HepG2 (cell line): ENCODE data around the gene FNDC3B. TPM values are rescaled to one million over a fixed set of nuclear protein-coding genes. Genes with fewer than 3 reads are reported as not detected.

Source experiments
- ATAC-seq: fragments of 200-7000 bp; cut with Tn5 transposase; 3 replicates; pipeline ENCODE4 v1.9.1; 2020; ENCODE audit warnings: mild to moderate bottlenecking, moderate library complexity
- BruUV-seq: library from RNA; stranded (reverse); fragments of 400-500 nt; replicated peaks from 2 replicates; lab custom pipeline; 2021; lab: Mats Ljungman, UMichigan
- CTCF ChIA-PET: fragments of 300-600 bp; formaldehyde crosslinking; extraction: SDS; loops from one replicate; lab custom pipeline; 2021; ENCODE audit warnings: low total read pairs, inconsistent platforms, low intra/inter-chr PET ratio; lab: Yijun Ruan, JAX
- POLR2A ChIA-PET: fragments of 350-600 bp; sonication (Branson Sonifier 250); formaldehyde crosslinking; loops from one replicate; lab custom pipeline; 2020; ENCODE audit warnings: antibody characterized with exemption, inconsistent platforms; lab: Yijun Ruan, JAX
- DNase-seq: peaks from one replicate; pipeline ENCODE4 v3.0.0-alpha.2; 2015; ENCODE audit warnings: low spot score
- FAIRE-seq: peaks from 3 replicates; lab custom pipeline; 2011; peaks lifted over from hg19 to GRCh38; lab: Jason Lieb, UNC
- H2AFZ ChIP-seq: one replicate; pipeline ENCODE4 v1.6.1; 2011; ENCODE audit warnings: low read length, inconsistent platforms
- H3K27ac ChIP-seq: fragments of 300-600 bp; 3 replicates; pipeline ENCODE4 v1.8.0; 2011; ENCODE audit warnings: mixed run types, mild to moderate bottlenecking, mixed read lengths, low read length, inconsistent platforms; ENCODE audit not compliant: insufficient read depth; ENCODE audit errors: extremely low read length
- H3K27me3 ChIP-seq, 2 experiments: fragments of 200-600 bp in 1 of 2; 2 replicates in 1 of 2; 3 replicates in 1 of 2; pipeline versions ENCODE4 v1.6.0 to v1.8.0; 2011; ENCODE audit warnings: low read length in 2 of 2, mild to moderate bottlenecking in 2 of 2, moderate library complexity in 2 of 2, inconsistent platforms in 1 of 2; ENCODE audit not compliant: insufficient read depth in 2 of 2, control insufficient read depth in 1 of 2
- H3K36me3 ChIP-seq, 2 experiments: fragments of 200-600 bp in 1 of 2; replicated peaks in 1 of 2; 2 replicates in 1 of 2; 3 replicates in 1 of 2; pipeline versions ENCODE4 v1.5.1 to v1.8.0; 2011; ENCODE audit warnings: low read length in 2 of 2, inconsistent platforms in 1 of 2; ENCODE audit not compliant: insufficient read depth in 2 of 2, control insufficient read depth in 1 of 2
- H3K4me1 ChIP-seq: 2 replicates; pipeline ENCODE4 v1.5.1; 2012; ENCODE audit warnings: low read length, inconsistent platforms; ENCODE audit not compliant: insufficient read depth
- H3K4me2 ChIP-seq: 2 replicates; pipeline ENCODE4 v1.6.0; 2011; ENCODE audit warnings: low read depth, low read length, inconsistent platforms
- H3K4me3 ChIP-seq, 3 experiments: fragments of 200-600 bp in 1 of 3; sonication (generic), shearing (Covaris generic) in 1 of 3; replicated peaks in 1 of 3; 2 replicates each; pipeline ENCODE4 v1.5.1; 2011 to 2016; ENCODE audit warnings: low read length in 3 of 3, inconsistent platforms in 2 of 3, low read depth in 2 of 3, mild to moderate bottlenecking in 2 of 3, control low read depth in 1 of 3, mixed read lengths in 1 of 3; ENCODE audit not compliant: insufficient read depth in 1 of 3
- H3K79me2 ChIP-seq: one replicate; pipeline ENCODE4 v1.6.1; 2011; ENCODE audit warnings: low read length, inconsistent platforms; ENCODE audit not compliant: insufficient read depth
- H3K9ac ChIP-seq: 2 replicates; pipeline ENCODE4 v1.6.0; 2011; ENCODE audit warnings: mild to moderate bottlenecking, low read depth, low read length, inconsistent platforms; ENCODE audit not compliant: insufficient read depth
- H3K9me3 ChIP-seq: 2 replicates; pipeline ENCODE4 v1.5.1; 2012; ENCODE audit warnings: mild to moderate bottlenecking, low read length
- H4K20me1 ChIP-seq: 2 replicates; pipeline ENCODE4 v1.6.0; 2011; ENCODE audit warnings: inconsistent platforms, mild to moderate bottlenecking, low read length, moderate library complexity; ENCODE audit not compliant: insufficient read depth
- AGO2 ChIP-seq: fragments of 200-400 bp; formaldehyde crosslinking; optimal IDR thresholded peaks from 2 replicates; pipeline ENCODE3; 2017; ENCODE audit warnings: mild to moderate bottlenecking, low read depth, low read length, moderate library complexity
- ATRX ChIP-seq: sonication (generic); formaldehyde crosslinking; IDR thresholded peaks from 2 replicates; pipeline ENCODE4 v1.4.0; 2020; ENCODE audit warnings: missing genetic modification reagents, borderline replicate concordance
- CEBPB ChIP-seq: IDR thresholded peaks from 2 replicates; pipeline ENCODE4 v1.6.1; 2011; ENCODE audit warnings: low read depth, low read length, improper control_type of control experiment, borderline replicate concordance
- GPBP1L1 ChIP-seq: sonication (generic); formaldehyde crosslinking; IDR thresholded peaks from 2 replicates; pipeline ENCODE4 v1.5.0; 2020; ENCODE audit warnings: mild to moderate bottlenecking, missing genetic modification reagents
- HOXD1 ChIP-seq: sonication (generic); formaldehyde crosslinking; IDR thresholded peaks from 2 replicates; pipeline ENCODE4 v1.5.0; 2020; ENCODE audit warnings: missing genetic modification reagents
- KLF11 ChIP-seq: IDR thresholded peaks from 2 replicates; pipeline ENCODE4 v1.6.1; 2016; ENCODE audit warnings: missing compliant biosample characterization
- MAF1 ChIP-seq: sonication (generic); formaldehyde crosslinking; IDR thresholded peaks from 2 replicates; pipeline ENCODE4 v1.5.0; 2020; ENCODE audit warnings: missing genetic modification reagents, borderline replicate concordance
- MATR3 ChIP-seq: sonication (generic); formaldehyde crosslinking; IDR thresholded peaks from 2 replicates; pipeline ENCODE4 v1.4.0; 2020; ENCODE audit warnings: missing genetic modification reagents
- SMARCE1 ChIP-seq: fragments of 450-650 bp; IDR thresholded peaks from 2 replicates; pipeline ENCODE4 v1.6.1; 2017; ENCODE audit warnings: borderline replicate concordance
- TEAD3 ChIP-seq: optimal IDR thresholded peaks from 2 replicates; pipeline ENCODE3; 2016; ENCODE audit warnings: borderline replicate concordance
- YEATS2 ChIP-seq: sonication (generic); formaldehyde crosslinking; IDR thresholded peaks from 2 replicates; pipeline ENCODE4 v1.4.0; 2020; ENCODE audit warnings: missing genetic modification reagents, borderline replicate concordance
- ZBTB21 ChIP-seq: sonication (generic); formaldehyde crosslinking; IDR thresholded peaks from 2 replicates; pipeline ENCODE4 v1.4.0; 2020; ENCODE audit warnings: missing genetic modification reagents
- ZBTB26 ChIP-seq: IDR thresholded peaks from 2 replicates; pipeline ENCODE4 v1.6.1; 2016; ENCODE audit warnings: missing compliant biosample characterization, missing genetic modification reagents, borderline replicate concordance
- ZBTB42 ChIP-seq: sonication (generic); formaldehyde crosslinking; IDR thresholded peaks from 2 replicates; pipeline ENCODE4 v1.5.0; 2020; ENCODE audit warnings: mild to moderate bottlenecking, missing genetic modification reagents
- ZNF121 ChIP-seq: sonication (generic); formaldehyde crosslinking; IDR thresholded peaks from 2 replicates; pipeline ENCODE4 v1.5.0; 2020; ENCODE audit warnings: mild to moderate bottlenecking, missing genetic modification reagents
- ZNF558 ChIP-seq: sonication (generic); formaldehyde crosslinking; IDR thresholded peaks from 2 replicates; pipeline ENCODE4 v1.9.0; 2022; ENCODE audit warnings: mild to moderate bottlenecking, missing genetic modification reagents, borderline replicate concordance
- WGBS: methylation state at CpG from one replicate; pipeline ENCODE4 v1.1.6; 2017; ENCODE audit warnings: low lambda C conversion rate; 5-methylcytosine and 5-hydroxymethylcytosine counted together
- in situ Hi-C: cut with HindIII; loops from 2 replicates; pipeline ENCODE4 v1.10.0; 2017; ENCODE audit warnings: low pct_unique_long_range_greater_than_20kb; ENCODE audit not compliant: extremely low pct_ligation_motif_present
- intact Hi-C: fragments of 100-400 bp; cut with micrococcal nuclease; formaldehyde crosslinking; loops from one replicate; pipeline ENCODE4 v1.10.0; 2022; ENCODE audit not compliant: unreplicated experiment
- polyA plus RNA-seq, 8 experiments: library from polyadenylated mRNA; depleted of rRNA in 3 of 8; stranded (reverse) in 7 of 8; unstranded in 1 of 8; fragments of >200 nt; fragmentation: Illumina TruSeq in 4 of 8; extraction: Trizol in 4 of 8; gene quantifications; 2 replicates each; pipeline versions ENCODE4 v1.2.1 to v1.2.3, GENCODE V29; 2011 to 2016; ENCODE audit warnings: low read depth in 4 of 8, missing spikeins in 1 of 8, mixed read lengths in 1 of 8; ENCODE audit not compliant: insufficient read depth in 1 of 8
- total RNA-seq, 5 experiments: library from RNA; depleted of rRNA; stranded (reverse); fragments of >200 nt; fragmentation: Illumina TruSeq; extraction: Trizol; gene quantifications; 2 replicates each; pipeline ENCODE4 v1.2.3, GENCODE V29; 2016; ENCODE audit warnings: low read depth in 1 of 5

FNDC3B gene
- total and polyA plus RNA-seq, 2 of the 13 experiments (the other 11 are each of a cell fraction or from before 2014, with no cell fraction given): 74.8 to 103 TPM

GRCh38 chr3:172096881-172097420 is 57.6 kb downstream of the FNDC3B start (continued):
- TF ChIP-seq ZNF558 (CRISPR knock-in tag) (no peak), YEATS2 (CRISPR knock-in tag) (no peak; the same call in 1 of the 2 replicates), TEAD3 (peak; percentile 65), ATRX (CRISPR knock-in tag) (no peak), HOXD1 (CRISPR knock-in tag) (no peak), ZBTB21 (CRISPR knock-in tag) (no peak), MAF1 (no peak), CEBPB (peak; percentile 64; the same call in 1 of the 2 replicates), GPBP1L1 (CRISPR knock-in tag) (no peak), MATR3 (no peak), ZNF121 (CRISPR knock-in tag) (no peak)

DNA sequence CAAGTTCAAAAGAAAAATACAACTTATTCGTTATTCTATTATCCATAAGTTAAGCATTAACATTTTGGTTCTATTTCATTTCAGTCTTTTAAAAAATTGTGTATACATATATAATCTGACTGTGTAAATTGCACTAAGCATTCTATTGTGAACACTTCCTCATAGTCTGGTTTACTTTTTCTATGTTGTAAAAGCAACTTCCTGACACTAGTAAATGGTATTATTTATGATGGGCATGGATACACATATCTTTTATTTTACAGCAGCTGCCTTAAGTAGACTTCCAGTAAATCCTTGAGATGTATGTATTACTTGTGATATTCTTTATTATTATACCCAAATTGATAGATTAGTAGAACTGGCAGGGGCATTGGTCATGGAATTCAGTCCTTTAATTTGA is 58.2 kb downstream of the FNDC3B start:
- peak overlapping the region; percentile 84 for H3K27ac ChIP-seq
- H3K4me2 ChIP-seq: peak overlapping the region; percentile 53
- FAIRE-seq (no peak), DNase-seq (no peak)
- H2AFZ ChIP-seq: no peak overlapping the region
- H3K79me2 ChIP-seq: peaks cover 97% of the 10 kb centered on the region
- peaks cover 86% of the 10 kb centered on the region for H4K20me1 ChIP-seq
- in situ Hi-C loops: no loop called here
- 0 out of 6 replicates have a peak overlapping the region, but pooled peaks of 1 of the 3 experiments have one; percentile 22 for H3K4me3 ChIP-seq
- TF ChIP-seq AGO2: peak; percentile 46
- TF ChIP-seq KLF11 (CRISPR knock-in tag): no peak
- TF ChIP-seq ZBTB42: no peak
- TF ChIP-seq SMARCE1: no peak
- TF ChIP-seq ZBTB26: no peak
- TF ChIP-seq, all 625 proteins: peak for 1
- TSS peak; percentile 3 for BruUV-seq
- Histone ChIP-seq H3K36me3 (peaks cover 0 to 7% of the 10 kb centered on the region in 2 experiments; a peak in 1 of 5 replicates), H3K9ac (no peak overlapping the region), H3K27me3 (no peaks in the 10 kb centered on the region), H3K9me3 (no peaks in the 10 kb centered on the region), H3K4me1 (peaks cover 100% of the 10 kb centered on the region)
- ChIA-PET POLR2A (interaction anchor here (1.6 kb wide), 1 partner anchor 43 kb away, joined by 6 read pairs; no protein-coding TSS in a partner anchor), CTCF (no interaction called here)
- WGBS: 32% methylated on average over 1 of the region's 1 CpG
- no peak for ATAC-seq
- intact Hi-C loops: loop anchor here (5.0 kb wide), 1 partner anchor 815 kb away; no protein-coding TSS in a partner anchor
